GM12801 (cell line): ENCODE measurements around the gene EHD1.

Experiments
- CTCF ChIP-seq: IDR thresholded peaks from one replicate; pipeline ENCODE4 v1.5.1; 2011; ENCODE audit warnings: control low read depth; ENCODE audit not compliant: insufficient read length; ENCODE audit errors: extremely low read depth

EHD1 gene

DNA sequence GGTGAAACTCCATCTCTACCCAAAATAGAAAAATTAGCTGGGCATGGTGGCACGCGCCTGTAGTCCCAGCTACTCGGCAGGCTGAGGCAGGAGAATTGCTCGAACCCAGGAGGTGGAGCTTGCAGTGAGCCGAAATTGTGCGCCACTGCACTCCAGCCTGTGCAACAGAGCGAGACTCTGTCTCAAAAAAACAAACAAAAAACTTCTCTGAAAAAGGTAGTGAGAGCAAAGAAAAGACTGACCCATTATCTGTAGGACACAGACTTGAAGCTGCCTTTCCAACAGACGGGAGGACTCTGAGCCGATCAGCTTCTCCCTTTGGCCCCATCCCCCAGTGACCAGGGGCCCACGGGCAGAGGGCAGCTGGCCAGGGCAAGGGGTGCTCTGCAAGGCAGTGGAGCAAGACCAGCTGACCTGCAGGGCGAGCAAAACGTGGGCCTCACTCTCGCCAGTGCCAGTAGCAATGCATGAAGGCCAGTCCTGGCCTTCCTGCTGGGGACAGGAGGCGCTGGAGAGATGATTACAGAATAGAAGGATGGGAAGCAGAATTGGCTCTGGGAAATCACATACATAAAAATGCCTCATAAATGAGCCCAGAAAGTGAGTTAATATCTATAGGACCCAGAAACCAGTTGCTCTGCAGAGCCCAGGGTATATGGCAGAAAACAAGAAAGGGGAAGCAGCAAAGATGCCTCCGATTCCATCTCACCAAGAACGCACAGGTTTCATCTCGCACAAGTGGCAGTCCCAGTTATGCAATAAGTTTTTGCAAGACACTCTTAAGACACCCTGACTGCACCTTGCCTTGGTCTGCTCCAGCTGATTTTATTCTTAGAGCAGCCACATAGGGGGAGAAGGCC, 2.8 kb downstream of the EHD1 start:
- TF ChIP-seq CTCF = no peak

- TF ChIP-seq CTCF = no peak
Measured at GRCh38 chr11:64874308-64875240, 3.8 kb downstream of the EHD1 start.

- no peak for TF ChIP-seq CTCF
Measured at GRCh38 chr11:64872790-64873488, 5.5 kb downstream of the EHD1 start.

GRCh38 chr11:64871492-64871891, 6.9 kb downstream of the EHD1 start:
- TF ChIP-seq CTCF = no peak

DNA sequence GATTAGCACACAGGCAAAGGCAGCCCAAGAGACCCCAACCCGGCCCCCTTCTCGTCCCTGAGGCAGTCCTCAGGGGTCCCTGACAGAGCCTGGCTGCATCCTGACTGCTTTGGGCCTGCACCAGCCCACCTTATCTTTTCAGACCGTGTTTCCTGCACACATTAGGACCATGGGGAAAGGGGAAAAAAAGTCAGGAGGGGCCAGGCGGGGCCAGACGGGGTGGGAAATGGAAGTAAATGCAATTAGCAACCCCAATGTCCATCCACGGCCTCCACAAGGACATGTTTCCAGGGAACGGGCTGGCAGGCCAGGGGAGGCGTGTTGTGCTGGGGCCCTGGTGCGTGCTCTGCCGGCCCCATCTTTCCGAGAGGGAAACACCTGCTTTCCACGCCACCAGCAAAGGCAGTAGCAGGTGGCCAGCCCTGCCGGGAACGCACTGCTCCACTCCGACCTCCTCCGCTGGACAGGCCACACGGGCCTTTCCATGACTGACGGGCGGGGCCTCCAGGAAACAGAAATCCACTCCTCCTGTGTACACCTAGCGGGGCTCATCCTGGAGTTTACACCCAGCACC, 7.4 kb downstream of the EHD1 start:
- TF ChIP-seq CTCF = no peak

GRCh38 chr11:64870176-64870892, 8.1 kb downstream of the EHD1 start:
- TF ChIP-seq CTCF = no peak
